ENCODE results near the gene HOXD4. TPM values are rescaled to one million over a fixed set of nuclear protein-coding genes. Genes with fewer than 3 reads are reported as not detected.

HOXD4 gene
- total and polyA plus RNA-seq, 10 of the 15 experiments (the other 5 are each of a cell fraction or from before 2014, with no cell fraction given) = 0.07 TPM; not detected in 9

DNA sequence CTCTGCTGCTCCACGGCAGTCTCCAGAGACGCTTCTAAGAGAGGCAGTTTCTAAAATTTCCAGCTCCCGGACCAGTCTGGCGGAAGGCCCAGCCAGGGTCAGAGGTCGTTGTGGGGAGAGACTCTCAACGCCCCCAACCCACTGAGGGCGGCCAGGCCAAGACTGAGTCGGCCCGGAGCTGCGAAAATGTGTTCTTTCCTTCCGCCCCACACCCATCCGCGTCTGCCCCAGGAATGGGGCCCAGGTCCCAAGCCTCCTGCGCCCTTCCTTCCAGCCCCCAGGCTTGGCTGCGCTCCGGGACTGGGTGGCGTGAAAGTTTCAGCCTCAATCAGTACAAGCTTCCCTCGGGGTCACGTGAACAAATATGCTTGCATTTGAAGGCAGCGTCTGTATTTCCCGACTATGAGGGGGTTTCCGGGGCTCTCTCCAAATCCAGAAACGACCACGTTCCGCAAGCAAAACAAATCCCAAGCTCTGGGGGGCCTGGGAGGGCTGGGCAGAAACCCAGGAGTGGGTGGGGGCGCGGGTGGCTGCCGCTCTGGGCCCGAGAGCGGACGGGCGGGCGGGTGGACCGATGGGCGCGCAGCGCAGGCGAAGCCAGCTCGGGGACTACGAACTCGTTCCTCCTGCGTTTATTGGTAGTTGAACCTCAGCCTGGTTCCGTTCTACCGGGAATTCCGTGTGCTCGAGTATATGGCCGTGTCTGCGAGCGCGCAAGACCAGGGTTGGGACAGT lies 9.1 kb downstream of the HOXD4 start:
- no peak overlapping the region for H3K9ac ChIP-seq (ENCODE audit: control insufficient read depth, insufficient read depth, low read length)
- FAIRE-seq (no peak), DNase-seq (ENCODE audit: low read depth, low spot score) (no peak), ATAC-seq (no peak)
- no peaks in the 10 kb centered on the region for H3K4me1 ChIP-seq (ENCODE audit: control insufficient read depth, insufficient read depth, low read length)
- SMC1A ChIA-PET (ENCODE audit: uncharacterized antibody, unreplicated experiment) = interaction anchor here (0.9 kb wide), 1 partner anchor 14 kb away, joined by 5 read pairs; no protein-coding TSS in a partner anchor
- H3K27ac ChIP-seq (ENCODE audit: control insufficient read depth, insufficient read depth) = no peak overlapping the region
- no peak overlapping the region for H2AFZ ChIP-seq (ENCODE audit: control insufficient read depth, low read depth, low read length)
- H3K9me3 ChIP-seq (replicated peaks; ENCODE audit: control insufficient read depth, insufficient read depth, low read length) = peaks cover 2% of the 10 kb centered on the region; the same call in 2 of the 3 replicates
- peaks cover 18 to 35% of the 10 kb centered on the region in 2 experiments for H3K27me3 ChIP-seq (replicated peaks in 1 of 2; ENCODE audit: control insufficient read depth in 2 of 2, insufficient read depth in 2 of 2, low read length in 1 of 2)
- POLR2A ChIA-PET = no interaction called here
- no peaks in the 10 kb centered on the region for H4K20me1 ChIP-seq (ENCODE audit: control insufficient read depth, insufficient read depth)
- BruUV-seq (replicated peaks) = no TSS peak
- no peaks in the 10 kb centered on the region for H3K79me2 ChIP-seq (ENCODE audit: control insufficient read depth, insufficient read depth, low read length)
- no peak overlapping the region for H3K4me2 ChIP-seq (ENCODE audit: control insufficient read depth, insufficient read depth)
- RAD21 ChIA-PET (ENCODE audit: unreplicated experiment) = no interaction called here
- 48% methylated on average over 37 of the region's 50 CpGs for WGBS (ENCODE audit: insufficient coverage, insufficient replicate concordance, low lambda C conversion rate, missing lambda C conversion rate)
- in situ Hi-C loops (cut with MboI) = no loop called here
- intact Hi-C loops (cut with micrococcal nuclease; ENCODE audit: unreplicated experiment) = no loop called here
- CTCF ChIA-PET = no interaction called here
- H3K4me3 ChIP-seq = no peak overlapping the region
- H3K36me3 ChIP-seq (ENCODE audit: control insufficient read depth in 2 of 2, insufficient read depth in 2 of 2, low read length in 1 of 2) = no peaks in the 10 kb centered on the region
- no peak for TF ChIP-seq RFX5 (IDR thresholded peaks at IDR 0.05; ENCODE audit: low read depth, low read length)
- TF ChIP-seq RAD51 (IDR thresholded peaks at IDR 0.05) = no peak
- TF ChIP-seq ELK1 (IDR thresholded peaks at IDR 0.05; ENCODE audit: low read depth, low read length) = no peak
- no peak for TF ChIP-seq KAT2A (conservative IDR thresholded peaks at IDR 0.05; ENCODE audit: control insufficient read depth, low read depth, low read length)
- TF ChIP-seq SUZ12 (IDR thresholded peaks at IDR 0.05; ENCODE audit: unreplicated experiment) = no peak
- no peak for TF ChIP-seq SUPT20H (IDR thresholded peaks at IDR 0.05; ENCODE audit: borderline replicate concordance, control insufficient read depth, low read depth, low read length)
- no peak for TF ChIP-seq SIN3A (IDR thresholded peaks at IDR 0.05; ENCODE audit: low read depth, low read length)
- TF ChIP-seq MYB (IDR thresholded peaks at IDR 0.05; ENCODE audit: borderline replicate concordance, low read depth, low read length) = no peak
- TF ChIP-seq CTCF (IDR thresholded peaks at IDR 0.05 in 2 of 3, conservative IDR thresholded peaks at IDR 0.05 in 1 of 3; ENCODE audit: control insufficient read depth in 2 of 3, extremely low read depth in 1 of 3, insufficient read depth in 1 of 3, low read depth in 3 of 3, low read length in 3 of 3) = no peak
- no peak for TF ChIP-seq MXI1 (IDR thresholded peaks at IDR 0.05; ENCODE audit: low read depth, low read length)
- TF ChIP-seq PAX8 (IDR thresholded peaks at IDR 0.05) = no peak
- TF ChIP-seq REST (IDR thresholded peaks at IDR 0.05; ENCODE audit: low read depth, low read length) = no peak
- no peak for TF ChIP-seq RELA (IDR thresholded peaks at IDR 0.05; ENCODE audit: borderline replicate concordance, partially characterized antibody)
- TF ChIP-seq, protein P1, sequence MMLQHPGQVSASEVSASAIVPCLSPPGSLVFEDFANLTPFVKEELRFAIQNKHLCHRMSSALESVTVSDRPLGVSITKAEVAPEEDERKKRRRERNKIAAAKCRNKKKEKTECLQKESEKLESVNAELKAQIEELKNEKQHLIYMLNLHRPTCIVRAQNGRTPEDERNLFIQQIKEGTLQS (IDR thresholded peaks at IDR 0.05; ENCODE audit: borderline replicate concordance, extremely low read depth, low read depth, low read length) = no peak
- TF ChIP-seq HDAC2 (IDR thresholded peaks at IDR 0.05) = no peak
- TF ChIP-seq ZNF622 (IDR thresholded peaks at IDR 0.05) = no peak
